ENCODE results near the gene TMEM178A.

Gene TMEM178A

GRCh38 chr2:39762448-39762847, 96.7 kb downstream of the TMEM178A start:
- DNase-seq = no peak
